ENCODE results near the gene TFDP3.

The TFDP3 gene

DNA sequence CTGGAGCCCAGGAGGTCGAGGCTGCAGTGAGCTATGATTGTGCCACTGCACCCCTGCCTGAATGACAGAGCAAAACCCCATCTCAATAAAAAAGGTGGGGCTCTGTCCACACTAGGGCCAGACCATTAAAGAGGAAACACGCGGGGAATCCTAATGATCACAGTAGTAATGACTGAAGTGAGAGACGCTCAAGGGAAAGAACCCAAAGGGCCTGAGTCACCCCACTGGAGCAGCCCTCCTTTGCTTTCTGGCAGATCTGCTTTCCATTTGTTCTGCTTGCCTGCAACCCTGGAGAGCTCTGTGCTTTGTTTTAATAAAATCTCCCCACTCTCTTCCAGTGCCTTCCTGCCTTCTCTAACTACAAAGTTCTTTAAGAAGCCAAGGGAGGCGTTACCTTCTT is 5.0 kb downstream of the TFDP3 start:
- no peak for DNase-seq (ENCODE audit: extremely low read depth, insufficient read length)
- TF ChIP-seq, protein P1, sequence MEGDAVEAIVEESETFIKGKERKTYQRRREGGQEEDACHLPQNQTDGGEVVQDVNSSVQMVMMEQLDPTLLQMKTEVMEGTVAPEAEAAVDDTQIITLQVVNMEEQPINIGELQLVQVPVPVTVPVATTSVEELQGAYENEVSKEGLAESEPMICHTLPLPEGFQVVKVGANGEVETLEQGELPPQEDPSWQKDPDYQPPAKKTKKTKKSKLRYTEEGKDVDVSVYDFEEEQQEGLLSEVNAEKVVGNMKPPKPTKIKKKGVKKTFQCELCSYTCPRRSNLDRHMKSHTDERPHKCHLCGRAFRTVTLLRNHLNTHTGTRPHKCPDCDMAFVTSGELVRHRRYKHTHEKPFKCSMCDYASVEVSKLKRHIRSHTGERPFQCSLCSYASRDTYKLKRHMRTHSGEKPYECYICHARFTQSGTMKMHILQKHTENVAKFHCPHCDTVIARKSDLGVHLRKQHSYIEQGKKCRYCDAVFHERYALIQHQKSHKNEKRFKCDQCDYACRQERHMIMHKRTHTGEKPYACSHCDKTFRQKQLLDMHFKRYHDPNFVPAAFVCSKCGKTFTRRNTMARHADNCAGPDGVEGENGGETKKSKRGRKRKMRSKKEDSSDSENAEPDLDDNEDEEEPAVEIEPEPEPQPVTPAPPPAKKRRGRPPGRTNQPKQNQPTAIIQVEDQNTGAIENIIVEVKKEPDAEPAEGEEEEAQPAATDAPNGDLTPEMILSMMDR (IDR thresholded peaks at IDR 0.05; ENCODE audit: insufficient read depth, low read length, poor library complexity, severe bottlenecking), result no peak
- Histone ChIP-seq H3K4me3 (replicated peaks; ENCODE audit: low read depth, low read length) (no peak overlapping the region), H3K27me3 (replicated peaks; ENCODE audit: control insufficient read depth, insufficient read depth, low read length) (no peaks in the 10 kb centered on the region), H3K36me3 (ENCODE audit: control insufficient read depth, insufficient read depth, low read length) (no peaks in the 10 kb centered on the region)

- Histone ChIP-seq H3K4me3 (replicated peaks; ENCODE audit: low read depth, low read length) (no peak overlapping the region), H3K27me3 (replicated peaks; ENCODE audit: control insufficient read depth, insufficient read depth, low read length) (no peaks in the 10 kb centered on the region), H3K36me3 (ENCODE audit: control insufficient read depth, insufficient read depth, low read length) (no peaks in the 10 kb centered on the region)
- TF ChIP-seq, protein P1 (IDR thresholded peaks at IDR 0.05; ENCODE audit: insufficient read depth, low read length, poor library complexity, severe bottlenecking), result no peak
- DNase-seq (ENCODE audit: extremely low read depth, insufficient read length), result no peak
These were observed 10.4 kb downstream of the TFDP3 start for GRCh38 chrX:133207751-133208150.

- no peak overlapping the region for H3K4me3 ChIP-seq (replicated peaks; ENCODE audit: low read depth, low read length)
- H3K27me3 ChIP-seq (replicated peaks; ENCODE audit: control insufficient read depth, insufficient read depth, low read length), result no peaks in the 10 kb centered on the region
- no peak for DNase-seq (ENCODE audit: extremely low read depth, insufficient read length)
- TF ChIP-seq, protein P1 (IDR thresholded peaks at IDR 0.05; ENCODE audit: insufficient read depth, low read length, poor library complexity, severe bottlenecking), result no peak
- H3K36me3 ChIP-seq (ENCODE audit: control insufficient read depth, insufficient read depth, low read length), result no peaks in the 10 kb centered on the region
These were observed 26.5 kb downstream of the TFDP3 start for GRCh38 chrX:133191739-133192039.

GRCh38 chrX:133190877-133191738 is 27.0 kb downstream of the TFDP3 start:
- Histone ChIP-seq H3K36me3 (ENCODE audit: control insufficient read depth, insufficient read depth, low read length) (no peaks in the 10 kb centered on the region), H3K27me3 (replicated peaks; ENCODE audit: control insufficient read depth, insufficient read depth, low read length) (no peaks in the 10 kb centered on the region), H3K4me3 (replicated peaks; ENCODE audit: low read depth, low read length) (no peak overlapping the region)
- TF ChIP-seq, protein P1 (IDR thresholded peaks at IDR 0.05; ENCODE audit: insufficient read depth, low read length, poor library complexity, severe bottlenecking), result no peak
- no peak for DNase-seq (ENCODE audit: extremely low read depth, insufficient read length)

- Histone ChIP-seq H3K27me3 (replicated peaks; ENCODE audit: control insufficient read depth, insufficient read depth, low read length) (no peaks in the 10 kb centered on the region), H3K4me3 (replicated peaks; ENCODE audit: low read depth, low read length) (no peak overlapping the region), H3K36me3 (ENCODE audit: control insufficient read depth, insufficient read depth, low read length) (no peaks in the 10 kb centered on the region)
- no peak for DNase-seq (ENCODE audit: extremely low read depth, insufficient read length)
- TF ChIP-seq, protein P1 (IDR thresholded peaks at IDR 0.05; ENCODE audit: insufficient read depth, low read length, poor library complexity, severe bottlenecking), result no peak
These were observed 29.0 kb downstream of the TFDP3 start for GRCh38 chrX:133189195-133189594.
